Measurements from ENCODE around the gene L3MBTL2.
A peak's percentile ranks its signal among the peaks of the same experiment; 100 is the strongest.

L3MBTL2 gene

GRCh38 chr22:41222846-41223507 lies 17.9 kb downstream of the L3MBTL2 start (continued):
- no peak for TF ChIP-seq ZBTB11 (tag by site-specific recombination; conservative IDR thresholded peaks at IDR 0.05; ENCODE audit: low read depth)
- TF ChIP-seq SP2 (tag by site-specific recombination; IDR thresholded peaks at IDR 0.05): no peak

- Histone ChIP-seq H3K4me3 (ENCODE audit: low read depth, low read length) (no peak overlapping the region), H3K27ac (ENCODE audit: extremely low read depth, low read depth, low read length) (no peak overlapping the region), H3K36me3 (ENCODE audit: control insufficient read depth in 2 of 2, insufficient read depth in 1 of 2, low read length in 2 of 2) (peaks cover 39 to 94% of the 10 kb centered on the region in 2 experiments), H3K4me1 (ENCODE audit: control insufficient read depth, insufficient read depth, low read length) (no peaks in the 10 kb centered on the region), H3K9me3 (ENCODE audit: control insufficient read depth, insufficient read depth, low read depth, low read length) (no peaks in the 10 kb centered on the region)
- TF ChIP-seq ZSCAN5A (tag by site-specific recombination; IDR thresholded peaks at IDR 0.05) (no peak), ZIC2 (tag by site-specific recombination; IDR thresholded peaks at IDR 0.05) (peak; percentile 22; the same call in 1 of the 2 replicates)
- POLR2A ChIA-PET: no interaction called here
- CTCF ChIA-PET: interaction anchor here (1.6 kb wide), 1 partner anchor 14 kb away, joined by 3 read pairs; no protein-coding TSS in a partner anchor
These were observed 18.4 kb downstream of the L3MBTL2 start for GRCh38 chr22:41223535-41223934.

- Histone ChIP-seq H3K27ac (ENCODE audit: extremely low read depth, low read depth, low read length) (no peak overlapping the region), H3K4me1 (ENCODE audit: control insufficient read depth, insufficient read depth, low read length) (no peaks in the 10 kb centered on the region), H3K4me3 (ENCODE audit: low read depth, low read length) (no peak overlapping the region), H3K36me3 (ENCODE audit: control insufficient read depth in 2 of 2, insufficient read depth in 1 of 2, low read length in 2 of 2) (peaks cover 18 to 93% of the 10 kb centered on the region in 2 experiments; a peak in 2 of 3 replicates), H3K9me3 (ENCODE audit: control insufficient read depth, insufficient read depth, low read depth, low read length) (no peaks in the 10 kb centered on the region)
- ChIA-PET POLR2A (interaction anchor here (0.6 to 1.4 kb wide), 5 partner anchors 11 to 132 kb away, joined by 3 to 6 read pairs (median 4); no protein-coding TSS in a partner anchor), CTCF (interaction anchor here (1.1 kb wide), 1 partner anchor 11 kb away, joined by 3 read pairs; no protein-coding TSS in a partner anchor)
- TF ChIP-seq ZNF623 (tag by site-specific recombination; IDR thresholded peaks at IDR 0.05) (peak; percentile 29), MYNN (tag by site-specific recombination; IDR thresholded peaks at IDR 0.05; ENCODE audit: borderline replicate concordance) (no peak), ZNF677 (tag by site-specific recombination; IDR thresholded peaks at IDR 0.05) (no peak), HOXD13 (CRISPR knock-in tag; IDR thresholded peaks at IDR 0.05; ENCODE audit: borderline replicate concordance) (no peak)
These were observed 21.9 kb downstream of the L3MBTL2 start for GRCh38 chr22:41226723-41227655.

GRCh38 chr22:41229215-41229614 lies 24.1 kb downstream of the L3MBTL2 start:
- Histone ChIP-seq H3K9me3 (ENCODE audit: control insufficient read depth, insufficient read depth, low read depth, low read length) (no peaks in the 10 kb centered on the region), H3K4me1 (ENCODE audit: control insufficient read depth, insufficient read depth, low read length) (no peaks in the 10 kb centered on the region), H3K36me3 (ENCODE audit: control insufficient read depth in 2 of 2, insufficient read depth in 1 of 2, low read length in 2 of 2) (peaks cover 10 to 71% of the 10 kb centered on the region in 2 experiments; a peak in 2 of 3 replicates), H3K27ac (ENCODE audit: extremely low read depth, low read depth, low read length) (no peak overlapping the region), H3K4me3 (ENCODE audit: low read depth, low read length) (no peak overlapping the region)
- ChIA-PET POLR2A (interaction anchor here (0.6 to 0.9 kb wide), 2 partner anchors 12 to 245 kb away, joined by 3 to 5 read pairs; no protein-coding TSS in a partner anchor), CTCF (no interaction called here)
- no peak for TF ChIP-seq ZSCAN4 (tag by site-specific recombination; IDR thresholded peaks at IDR 0.05)
- no peak for TF ChIP-seq ZNF791 (tag by site-specific recombination; IDR thresholded peaks at IDR 0.05)
- TF ChIP-seq KLF8 (tag by site-specific recombination; IDR thresholded peaks at IDR 0.05): no peak
- TF ChIP-seq ZNF544 (tag by site-specific recombination; IDR thresholded peaks at IDR 0.05): no peak
- TF ChIP-seq ZNF837 (tag by site-specific recombination; IDR thresholded peaks at IDR 0.05): no peak
- no peak for TF ChIP-seq SCRT2 (tag by site-specific recombination; IDR thresholded peaks at IDR 0.05)
- TF ChIP-seq ZNF548 (tag by site-specific recombination; IDR thresholded peaks at IDR 0.05): no peak
- no peak for TF ChIP-seq ZNF140 (tag by site-specific recombination; IDR thresholded peaks at IDR 0.05)
- TF ChIP-seq ZNF350 (tag by site-specific recombination; IDR thresholded peaks at IDR 0.05): no peak
- TF ChIP-seq MEIS1 (CRISPR knock-in tag; IDR thresholded peaks at IDR 0.05; ENCODE audit: borderline replicate concordance): no peak
- no peak for TF ChIP-seq ZNF513 (tag by site-specific recombination; IDR thresholded peaks at IDR 0.05)
- no peak for TF ChIP-seq ZNF585B (tag by site-specific recombination; IDR thresholded peaks at IDR 0.05)
- no peak for TF ChIP-seq YY1 (tag by site-specific recombination; IDR thresholded peaks at IDR 0.05)
